Activated CD8-positive, alpha-beta memory T cell treated with anti-CD3 and anti-CD28 coated beads, Interleukin-2, amount 10 ng/mL, durations not matched to agents 7 days and 5 days (primary cell): ENCODE measurements around the gene RTN4RL2. TPM values are rescaled to one million over a fixed set of nuclear protein-coding genes. Genes with fewer than 3 reads are reported as not detected.
"Not testable (repeated sequence)": the region's sequence is repeated elsewhere in the genome, so short reads cannot be mapped to it uniquely, and the experiment has no call there.

ENCODE experiments used
- ATAC-seq: fragments of 150-1000 bp; cut with Tn5 transposase; one replicate; pipeline ENCODE4 v1.10.0; 2021; ENCODE audit warnings: moderate library complexity
- CTCF ChIA-PET: fragments of 350-600 bp; sonication (Branson Sonifier 250); formaldehyde crosslinking; loops from one replicate; lab custom pipeline; 2021; ENCODE audit warnings: antibody characterized with exemption; lab: Charles Lee
- DNase-seq: peaks from one replicate; pipeline ENCODE4 v3.0.0-alpha.2; 2020
- H3K27ac Mint-ChIP-seq: one replicate; pipeline ENCODE4 v1.8.0; 2021; ENCODE audit warnings: mild to moderate bottlenecking, mixed read lengths
- H3K27me3 Mint-ChIP-seq: one replicate; pipeline ENCODE4 v1.8.0; 2021; ENCODE audit warnings: mixed read lengths
- H3K36me3 Mint-ChIP-seq: one replicate; pipeline ENCODE4 v1.8.0; 2021; ENCODE audit warnings: mild to moderate bottlenecking, mixed read lengths
- H3K4me1 Mint-ChIP-seq: one replicate; pipeline ENCODE4 v1.8.0; 2021; ENCODE audit warnings: mixed read lengths
- H3K4me3 Mint-ChIP-seq: one replicate; pipeline ENCODE4 v1.8.0; 2021; ENCODE audit warnings: mild to moderate bottlenecking, moderate library complexity, mixed read lengths
- H3K9me3 Mint-ChIP-seq: one replicate; pipeline ENCODE4 v1.8.0; 2022; ENCODE audit warnings: low read depth, mixed read lengths
- total RNA-seq, 2 experiments: library from RNA; stranded (reverse); gene quantifications; one replicate each; pipeline ENCODE4 v1.2.3, GENCODE V29; 2021

RTN4RL2 gene
- total RNA-seq, 2 experiments from 2014 or later: not detected

GRCh38 chr11:57438345-57439285 lies 21.7 kb upstream of the RTN4RL2 start:
- DNase-seq: no peak
- Mint-ChIP-seq H3K4me1 (no peaks in the 10 kb centered on the region), H3K9me3 (no peaks in the 10 kb centered on the region), H3K27me3 (peaks cover 4% of the 10 kb centered on the region), H3K36me3 (no peaks in the 10 kb centered on the region), H3K4me3 (no peak overlapping the region), H3K27ac (no peak overlapping the region)
- CTCF ChIA-PET: interaction anchor here (0.6 to 1.8 kb wide), 3 partner anchors 20 to 34 kb away, joined by 3 to 4 read pairs (median 4); partner anchors contain the start of gene RTN4RL2
- ATAC-seq: no peak

- Mint-ChIP-seq H3K4me1 (no peaks in the 10 kb centered on the region), H3K27me3 (peaks cover 7% of the 10 kb centered on the region), H3K36me3 (no peaks in the 10 kb centered on the region), H3K9me3 (no peaks in the 10 kb centered on the region), H3K4me3 (no peak overlapping the region), H3K27ac (no peak overlapping the region)
- DNase-seq (no peak), ATAC-seq (no peak)
- CTCF ChIA-PET: interaction anchor here (1.2 to 1.8 kb wide), 3 partner anchors 18 to 54 kb away, joined by 4 read pairs; partner anchors contain the start of gene RTN4RL2
Measured at GRCh38 chr11:57439786-57440185, 20.5 kb upstream of the RTN4RL2 start.

GRCh38 chr11:57440744-57441414 lies 19.4 kb upstream of the RTN4RL2 start:
- no peak overlapping the region for H3K4me3 Mint-ChIP-seq
- no peaks in the 10 kb centered on the region for H3K36me3 Mint-ChIP-seq
- H3K27me3 Mint-ChIP-seq: peaks cover 6% of the 10 kb centered on the region
- H3K27ac Mint-ChIP-seq: no peak overlapping the region
- H3K9me3 Mint-ChIP-seq: no peaks in the 10 kb centered on the region
- H3K4me1 Mint-ChIP-seq: no peaks in the 10 kb centered on the region
- ATAC-seq (no peak), DNase-seq (no peak)
- CTCF ChIA-PET: interaction anchor here (1.2 to 4.4 kb wide), 6 partner anchors 10 to 53 kb away, joined by 4 to 33 read pairs (median 5); partner anchors contain the start of genes RTN4RL2 and SLC43A3

- Mint-ChIP-seq H3K9me3 (no peaks in the 10 kb centered on the region), H3K27ac (no peak overlapping the region), H3K4me3 (no peak overlapping the region), H3K36me3 (no peaks in the 10 kb centered on the region), H3K4me1 (no peaks in the 10 kb centered on the region), H3K27me3 (peaks cover 23% of the 10 kb centered on the region)
- no peak for DNase-seq
- CTCF ChIA-PET: interaction anchor here (1.0 to 4.4 kb wide), 4 partner anchors 13 to 49 kb away, joined by 4 to 33 read pairs (median 9); partner anchors contain the start of gene RTN4RL2
- ATAC-seq: no peak
Measured at GRCh38 chr11:57444362-57445121, 15.8 kb upstream of the RTN4RL2 start.

GRCh38 chr11:57445122-57445394 lies 15.3 kb upstream of the RTN4RL2 start:
- CTCF ChIA-PET, H3K4me3 Mint-ChIP-seq, H3K9me3 Mint-ChIP-seq, ATAC-seq, DNase-seq, H3K4me1 Mint-ChIP-seq, H3K27ac Mint-ChIP-seq, H3K36me3 Mint-ChIP-seq: not testable (repeated sequence)
- peaks cover 26% of the 10 kb centered on the region for H3K27me3 Mint-ChIP-seq

- no peak for DNase-seq
- Mint-ChIP-seq H3K9me3 (no peaks in the 10 kb centered on the region), H3K4me1 (no peaks in the 10 kb centered on the region), H3K27ac (no peak overlapping the region), H3K27me3 (peaks cover 26% of the 10 kb centered on the region), H3K36me3 (no peaks in the 10 kb centered on the region), H3K4me3 (no peak overlapping the region)
- ATAC-seq: no peak
- CTCF ChIA-PET: interaction anchor here (0.6 to 1.5 kb wide), 2 partner anchors 13 to 51 kb away, joined by 3 to 4 read pairs; no protein-coding TSS in a partner anchor
Measured at GRCh38 chr11:57446055-57446454, 14.3 kb upstream of the RTN4RL2 start.

GRCh38 chr11:57453543-57454177 lies 6.7 kb upstream of the RTN4RL2 start:
- no peaks in the 10 kb centered on the region for H3K9me3 Mint-ChIP-seq
- no peak for DNase-seq

GRCh38 chr11:57456960-57457642 lies 3.2 kb upstream of the RTN4RL2 start:
- Mint-ChIP-seq H3K9me3 (no peaks in the 10 kb centered on the region), H3K4me1 (peaks cover 24% of the 10 kb centered on the region), H3K36me3 (no peaks in the 10 kb centered on the region), H3K27ac (no peak overlapping the region), H3K27me3 (peaks cover 44% of the 10 kb centered on the region), H3K4me3 (no peak overlapping the region)
- ATAC-seq (peak; percentile 57), DNase-seq (peak; percentile 82)
- CTCF ChIA-PET: interaction anchor here (0.8 to 9.4 kb wide), 51 partner anchors 8 to 343 kb away, joined by 3 to 178 read pairs (median 6); partner anchors contain the start of genes MED19, P2RX3, SLC43A1 and SLC43A3

More at GRCh38 chr11:57453543-57454177, 6.7 kb upstream of the RTN4RL2 start:
- peaks cover 25% of the 10 kb centered on the region for H3K27me3 Mint-ChIP-seq
- ATAC-seq: no peak
- peaks cover 10% of the 10 kb centered on the region for H3K4me1 Mint-ChIP-seq
- H3K27ac Mint-ChIP-seq: no peak overlapping the region
- CTCF ChIA-PET: interaction anchor here (1.1 to 1.2 kb wide), 2 partner anchors 30 to 74 kb away, joined by 3 read pairs; no protein-coding TSS in a partner anchor
- no peaks in the 10 kb centered on the region for H3K36me3 Mint-ChIP-seq
- H3K4me3 Mint-ChIP-seq: no peak overlapping the region

- no peak overlapping the region for H3K27ac Mint-ChIP-seq
- H3K4me1 Mint-ChIP-seq: peaks cover 24% of the 10 kb centered on the region
- peaks cover 44% of the 10 kb centered on the region for H3K27me3 Mint-ChIP-seq
- no peaks in the 10 kb centered on the region for H3K36me3 Mint-ChIP-seq
- ATAC-seq (peak; percentile 15), DNase-seq (no peak)
- H3K4me3 Mint-ChIP-seq: no peak overlapping the region
- no peaks in the 10 kb centered on the region for H3K9me3 Mint-ChIP-seq
- CTCF ChIA-PET: interaction anchor here (1.0 to 9.4 kb wide), 53 partner anchors 8 to 1074 kb away, joined by 3 to 178 read pairs (median 6); partner anchors contain the start of genes MED19, P2RX3, SLC43A1 and SLC43A3
Measured at GRCh38 chr11:57457643-57458023, 2.7 kb upstream of the RTN4RL2 start.

- DNase-seq: no peak
- no peak for ATAC-seq
- H3K9me3 Mint-ChIP-seq: no peaks in the 10 kb centered on the region
- CTCF ChIA-PET: interaction anchor here (0.7 to 9.4 kb wide), 60 partner anchors 8 to 1074 kb away, joined by 3 to 178 read pairs (median 5); partner anchors contain the start of genes MED19, P2RX3, SLC43A1 and SLC43A3
- H3K36me3 Mint-ChIP-seq: no peaks in the 10 kb centered on the region
- H3K4me3 Mint-ChIP-seq: no peak overlapping the region
- peaks cover 28% of the 10 kb centered on the region for H3K4me1 Mint-ChIP-seq
- no peak overlapping the region for H3K27ac Mint-ChIP-seq
- peaks cover 44% of the 10 kb centered on the region for H3K27me3 Mint-ChIP-seq
Measured at GRCh38 chr11:57458060-57458409, 2.3 kb upstream of the RTN4RL2 start.

GRCh38 chr11:57458410-57459163 lies 1.7 kb upstream of the RTN4RL2 start:
- Mint-ChIP-seq H3K9me3 (no peaks in the 10 kb centered on the region), H3K4me3 (peak overlapping the region; percentile 75), H3K27ac (no peak overlapping the region), H3K27me3 (peaks cover 44% of the 10 kb centered on the region), H3K4me1 (peaks cover 28% of the 10 kb centered on the region), H3K36me3 (no peaks in the 10 kb centered on the region)
- ATAC-seq (peak; percentile 41), DNase-seq (peak; percentile 57)
- CTCF ChIA-PET: interaction anchor here (0.7 to 9.4 kb wide), 53 partner anchors 9 to 1073 kb away, joined by 3 to 178 read pairs (median 5); partner anchors contain the start of genes P2RX3, SLC43A1, SLC43A3 and SSRP1
